Activated CD8-positive, alpha-beta T cell treated with anti-CD3 and anti-CD28 coated beads, Interleukin-2, amount 10 ng/mL, durations not matched to agents 7 days and 5 days (primary cell): Measurements from ENCODE around the gene CTNND2. TPM values are rescaled to one million over a fixed set of nuclear protein-coding genes. Genes with fewer than 3 reads are reported as not detected.

ENCODE experiments used
- ATAC-seq: fragments of 150-1000 bp; cut with Tn5 transposase; one replicate; pipeline ENCODE4 v1.10.0; 2021; ENCODE audit warnings: moderate library complexity
- CTCF ChIA-PET: fragments of 350-600 bp; sonication (Branson Sonifier 250); formaldehyde crosslinking; loops from one replicate; lab custom pipeline; 2021; ENCODE audit warnings: antibody characterized with exemption; lab: Charles Lee
- POLR2A ChIA-PET: fragments of 350-600 bp; sonication (Branson Sonifier 250); formaldehyde crosslinking; loops from one replicate; lab custom pipeline; 2021; ENCODE audit warnings: antibody characterized with exemption; lab: Charles Lee
- DNase-seq: peaks from one replicate; pipeline ENCODE4 v3.0.0-alpha.2; 2020
- H3K27ac Mint-ChIP-seq: one replicate; pipeline ENCODE4 v1.8.0; 2021; ENCODE audit warnings: mild to moderate bottlenecking, mixed read lengths
- H3K27me3 Mint-ChIP-seq: one replicate; pipeline ENCODE4 v1.8.0; 2021; ENCODE audit warnings: low read depth, mixed read lengths
- H3K36me3 Mint-ChIP-seq: one replicate; pipeline ENCODE4 v1.8.0; 2021; ENCODE audit warnings: low read depth, mixed read lengths
- H3K4me1 Mint-ChIP-seq: one replicate; pipeline ENCODE4 v1.8.0; 2021; ENCODE audit warnings: low read depth, mixed read lengths
- H3K4me3 Mint-ChIP-seq: one replicate; pipeline ENCODE4 v1.8.0; 2021; ENCODE audit warnings: mild to moderate bottlenecking, mixed read lengths
- H3K9me3 Mint-ChIP-seq: one replicate; pipeline ENCODE4 v1.8.0; 2022; ENCODE audit warnings: mixed read lengths; ENCODE audit not compliant: insufficient read depth
- total RNA-seq, 2 experiments: library from RNA; stranded (reverse); gene quantifications; one replicate each; pipeline ENCODE4 v1.2.3, GENCODE V29; 2021

CTNND2 gene
- total RNA-seq, 2 experiments from 2014 or later = not detected

DNA sequence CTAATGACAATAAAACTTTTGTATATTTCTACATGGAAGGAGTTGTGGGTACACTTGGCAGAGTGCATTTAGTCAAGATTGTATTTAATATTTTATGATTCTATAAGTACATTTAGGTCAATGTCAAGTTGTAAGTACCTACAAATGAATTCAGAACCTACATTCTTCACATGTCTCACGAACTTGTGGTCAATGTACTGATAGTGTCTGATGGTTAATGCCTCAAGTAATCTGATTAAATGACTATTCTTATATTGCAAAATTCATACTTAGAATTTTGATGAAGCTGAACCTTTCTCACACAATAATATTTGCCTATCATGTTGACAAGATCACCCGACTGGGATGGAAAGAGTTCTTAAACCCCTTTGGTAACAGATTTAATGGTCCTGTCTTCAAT lies 444.5 kb downstream of the CTNND2 start:
- Mint-ChIP-seq H3K27ac (no peak overlapping the region), H3K9me3 (no peaks in the 10 kb centered on the region), H3K4me1 (no peaks in the 10 kb centered on the region), H3K27me3 (no peaks in the 10 kb centered on the region), H3K4me3 (no peak overlapping the region), H3K36me3 (no peaks in the 10 kb centered on the region)
- no peak for DNase-seq
- no peak for ATAC-seq
- POLR2A ChIA-PET = no interaction called here
- CTCF ChIA-PET = no interaction called here

DNA sequence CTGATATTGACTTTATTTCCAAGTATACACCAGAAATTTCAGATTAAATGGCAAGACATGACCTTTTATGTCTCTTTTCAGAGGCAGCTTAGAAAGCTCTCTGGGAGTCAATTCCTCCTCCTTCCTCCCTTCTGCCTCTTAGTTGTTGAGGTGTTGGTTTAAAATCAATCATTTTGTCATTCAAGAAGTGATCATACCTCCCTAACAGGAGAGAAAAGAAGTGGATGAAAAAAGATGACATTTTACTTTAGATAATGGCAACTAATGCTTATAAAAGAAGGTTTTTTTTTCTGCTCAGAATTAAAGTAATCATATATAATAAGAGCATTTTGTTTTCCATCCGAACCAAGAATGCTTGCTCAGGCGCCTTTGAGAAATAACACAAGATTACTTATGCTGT lies 448.7 kb downstream of the CTNND2 start:
- CTCF ChIA-PET = no interaction called here
- H3K4me3 Mint-ChIP-seq = no peak overlapping the region

DNA sequence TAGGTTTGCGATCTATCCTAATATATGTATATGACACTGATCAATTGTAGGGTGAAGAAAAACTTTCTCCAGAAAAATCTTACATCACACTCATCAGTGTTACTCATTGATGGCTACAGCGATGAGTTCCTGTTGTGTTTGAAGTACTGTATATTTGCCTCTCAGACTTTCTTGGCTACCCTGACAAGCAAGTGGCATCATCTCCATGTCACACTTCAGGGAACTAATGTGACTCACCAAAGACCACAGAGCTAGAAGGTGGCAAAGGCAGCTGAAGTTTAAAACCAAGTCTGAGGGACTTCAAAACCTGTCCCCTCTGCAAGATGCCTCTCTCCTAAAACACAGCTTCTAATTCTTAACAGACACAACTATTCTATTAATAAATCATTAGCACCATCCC lies 451.4 kb downstream of the CTNND2 start:
- no peak for DNase-seq
- no peak for ATAC-seq
- no peaks in the 10 kb centered on the region for H3K9me3 Mint-ChIP-seq
- no peak overlapping the region for H3K27ac Mint-ChIP-seq
- no peak overlapping the region for H3K4me3 Mint-ChIP-seq
- POLR2A ChIA-PET = no interaction called here
- H3K4me1 Mint-ChIP-seq = no peaks in the 10 kb centered on the region
- CTCF ChIA-PET = no interaction called here
- H3K27me3 Mint-ChIP-seq = no peaks in the 10 kb centered on the region
- H3K36me3 Mint-ChIP-seq = no peaks in the 10 kb centered on the region

More for the DNA sequence above, 448.7 kb downstream of the CTNND2 start:
- H3K36me3 Mint-ChIP-seq = no peaks in the 10 kb centered on the region
- H3K27ac Mint-ChIP-seq = no peak overlapping the region
- POLR2A ChIA-PET = no interaction called here
- ATAC-seq (no peak), DNase-seq (no peak)
- H3K4me1 Mint-ChIP-seq = no peaks in the 10 kb centered on the region
- no peaks in the 10 kb centered on the region for H3K9me3 Mint-ChIP-seq
- no peaks in the 10 kb centered on the region for H3K27me3 Mint-ChIP-seq

DNA sequence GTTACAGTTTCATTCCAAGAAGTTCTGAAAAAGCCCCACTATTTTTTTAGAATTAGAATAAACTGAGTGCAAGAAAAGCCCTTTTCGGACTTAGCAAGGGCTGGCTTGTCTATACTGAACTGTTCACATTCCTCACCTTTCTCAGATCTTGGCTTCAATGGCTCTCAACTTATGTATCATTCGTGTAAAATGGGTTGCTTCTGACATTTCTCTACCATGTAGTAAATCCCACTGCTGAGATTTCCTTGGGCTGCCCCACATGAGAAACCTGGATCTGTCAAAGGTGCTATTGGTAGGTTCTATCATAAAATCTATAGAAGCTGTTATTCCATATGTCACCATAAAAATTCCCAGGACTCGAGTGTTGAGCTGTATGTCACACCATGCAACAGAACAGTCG lies 454.3 kb downstream of the CTNND2 start:
- Mint-ChIP-seq H3K27ac (no peak overlapping the region), H3K4me3 (no peak overlapping the region), H3K4me1 (no peaks in the 10 kb centered on the region), H3K9me3 (no peaks in the 10 kb centered on the region), H3K36me3 (no peaks in the 10 kb centered on the region), H3K27me3 (no peaks in the 10 kb centered on the region)
- CTCF ChIA-PET = no interaction called here
- ATAC-seq (no peak), DNase-seq (no peak)
- POLR2A ChIA-PET = no interaction called here

DNA sequence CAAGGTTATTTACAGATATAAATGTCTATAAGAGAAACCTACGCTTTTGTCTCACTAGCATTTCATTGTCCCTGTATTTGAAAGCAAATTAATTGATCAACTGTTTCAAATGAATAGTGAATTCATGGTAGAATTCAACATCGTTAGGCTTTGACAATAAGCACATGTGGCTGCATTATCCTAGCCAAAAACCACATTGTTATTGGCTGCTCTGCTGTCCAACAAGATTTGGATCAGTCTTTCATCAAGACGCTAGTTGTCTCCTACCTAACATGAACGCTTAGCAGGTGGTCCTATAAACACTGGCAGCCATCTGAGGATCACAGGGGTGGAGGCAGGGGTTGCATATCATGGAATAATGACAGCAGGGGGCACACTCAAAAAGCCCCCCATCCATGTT lies 455.0 kb downstream of the CTNND2 start:
- Mint-ChIP-seq H3K36me3 (no peaks in the 10 kb centered on the region), H3K4me3 (no peak overlapping the region), H3K4me1 (no peaks in the 10 kb centered on the region), H3K9me3 (no peaks in the 10 kb centered on the region), H3K27me3 (no peaks in the 10 kb centered on the region), H3K27ac (no peak overlapping the region)
- DNase-seq = no peak
- CTCF ChIA-PET = no interaction called here
- ATAC-seq = no peak
- POLR2A ChIA-PET = no interaction called here

DNA sequence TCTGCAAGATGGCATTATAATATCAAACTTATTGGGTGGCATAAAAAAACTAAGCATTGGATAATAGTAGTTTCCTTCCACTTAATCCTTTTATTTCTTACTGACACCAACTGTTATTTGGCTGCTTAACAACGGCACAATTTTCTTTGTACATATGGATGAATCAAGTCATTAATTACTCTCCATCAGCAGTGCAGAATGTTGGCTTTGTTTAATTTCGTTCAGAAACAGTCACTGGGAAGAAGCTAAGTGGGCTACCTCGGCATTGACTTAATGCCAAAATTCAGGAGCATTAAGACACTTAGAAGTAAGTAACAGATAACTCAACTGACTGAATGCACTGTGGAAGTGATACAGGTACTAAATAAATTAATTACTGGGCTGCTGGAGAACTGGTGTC lies 460.4 kb downstream of the CTNND2 start:
- no peaks in the 10 kb centered on the region for H3K36me3 Mint-ChIP-seq
- DNase-seq = no peak
- H3K9me3 Mint-ChIP-seq = no peaks in the 10 kb centered on the region
- ChIA-PET POLR2A (interaction anchor here (0.7 kb wide), 1 partner anchor 940 kb away, joined by 3 read pairs; no protein-coding TSS in a partner anchor), CTCF (no interaction called here)
- H3K4me1 Mint-ChIP-seq = no peaks in the 10 kb centered on the region
- no peaks in the 10 kb centered on the region for H3K27me3 Mint-ChIP-seq
- no peak overlapping the region for H3K27ac Mint-ChIP-seq
- no peak overlapping the region for H3K4me3 Mint-ChIP-seq
- ATAC-seq = no peak

DNA sequence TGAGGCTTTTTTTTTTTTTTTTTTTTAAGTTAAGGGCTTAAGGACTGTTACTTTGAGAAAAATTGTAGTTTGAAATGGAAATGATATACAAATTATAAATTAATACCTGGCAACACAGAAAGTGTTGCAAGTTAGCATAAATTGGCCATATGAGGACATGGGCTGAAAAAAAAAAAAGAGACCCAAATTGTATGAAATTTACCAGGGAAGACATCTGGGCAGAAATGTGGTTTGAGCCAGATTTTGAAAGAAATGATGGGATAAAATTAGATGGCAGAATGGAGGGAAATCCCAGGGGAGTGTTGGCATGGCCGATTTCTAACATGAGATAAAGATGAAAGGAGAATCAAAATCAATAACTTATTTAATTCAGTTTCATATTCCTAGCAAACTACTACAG lies 472.1 kb downstream of the CTNND2 start:
- no peak for ATAC-seq
- no peaks in the 10 kb centered on the region for H3K27me3 Mint-ChIP-seq
- DNase-seq = no peak
- no peak overlapping the region for H3K27ac Mint-ChIP-seq
- H3K4me1 Mint-ChIP-seq = no peaks in the 10 kb centered on the region
- ChIA-PET CTCF (no interaction called here), POLR2A (no interaction called here)
- H3K9me3 Mint-ChIP-seq = no peaks in the 10 kb centered on the region
- no peak overlapping the region for H3K4me3 Mint-ChIP-seq
- H3K36me3 Mint-ChIP-seq = no peaks in the 10 kb centered on the region

DNA sequence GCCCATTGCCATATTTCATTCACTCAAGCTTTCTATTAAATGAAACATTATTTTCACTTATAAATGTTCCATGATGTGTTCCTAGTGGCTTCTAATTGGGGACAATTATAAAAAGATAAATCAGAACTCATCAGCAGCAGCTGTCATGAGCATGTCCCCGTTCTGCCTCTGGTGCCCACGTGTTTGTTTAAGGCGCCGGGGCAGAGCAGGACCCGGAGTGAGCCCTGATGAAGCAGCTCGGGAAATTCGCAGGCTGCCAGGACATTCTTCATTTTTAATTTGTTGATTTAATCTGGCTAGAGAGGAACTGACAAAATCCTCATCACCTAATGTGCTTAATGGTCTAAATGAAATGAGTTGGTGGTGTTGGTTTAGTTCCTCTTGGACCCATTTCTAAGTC lies 475.0 kb downstream of the CTNND2 start:
- Mint-ChIP-seq H3K9me3 (no peaks in the 10 kb centered on the region), H3K27ac (no peak overlapping the region), H3K4me3 (no peak overlapping the region), H3K27me3 (no peaks in the 10 kb centered on the region), H3K36me3 (no peaks in the 10 kb centered on the region), H3K4me1 (no peaks in the 10 kb centered on the region)
- ChIA-PET CTCF (no interaction called here), POLR2A (no interaction called here)
- DNase-seq (no peak), ATAC-seq (no peak)

DNA sequence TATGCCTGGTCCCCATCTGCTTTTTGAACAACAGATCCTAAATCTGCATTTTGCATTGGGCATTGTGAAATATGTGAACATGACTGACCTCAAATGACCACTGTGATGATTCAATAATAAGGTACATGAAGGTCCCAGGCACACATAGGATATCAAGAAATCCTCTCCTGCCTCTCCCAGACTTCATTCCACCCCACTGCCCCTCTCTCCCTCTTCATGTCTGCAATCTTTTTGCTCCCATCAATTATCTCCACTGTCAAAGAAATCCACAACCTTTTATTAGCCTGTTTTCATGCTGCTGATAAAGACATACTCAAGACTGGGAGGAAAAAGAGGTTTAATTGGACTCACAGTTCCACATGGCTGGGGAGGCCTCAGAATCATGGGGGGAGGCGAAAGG lies 476.7 kb downstream of the CTNND2 start:
- Mint-ChIP-seq H3K4me1 (no peaks in the 10 kb centered on the region), H3K9me3 (no peaks in the 10 kb centered on the region), H3K36me3 (no peaks in the 10 kb centered on the region), H3K27me3 (no peaks in the 10 kb centered on the region), H3K27ac (no peak overlapping the region), H3K4me3 (no peak overlapping the region)
- no peak for DNase-seq
- no peak for ATAC-seq
- ChIA-PET CTCF (no interaction called here), POLR2A (no interaction called here)

DNA sequence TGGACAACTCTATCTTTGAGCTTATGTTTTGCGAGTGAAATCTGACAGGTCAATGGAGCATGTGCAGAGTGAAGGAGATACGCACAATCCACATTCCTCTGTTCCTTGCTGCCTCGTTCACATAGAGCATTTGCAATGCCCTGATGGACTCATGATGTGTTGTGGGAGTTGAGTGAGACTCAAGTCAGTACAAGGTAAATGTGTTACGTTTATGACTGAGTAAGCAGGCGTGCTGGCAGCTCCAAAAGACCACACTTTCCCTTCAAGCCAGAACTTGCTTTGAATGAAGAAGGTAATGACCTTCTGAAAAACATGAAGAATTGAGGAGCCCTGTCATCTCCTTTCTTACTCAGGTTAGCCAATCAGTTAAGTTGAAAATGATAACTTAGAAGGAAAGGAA lies 477.8 kb downstream of the CTNND2 start:
- Mint-ChIP-seq H3K27ac (no peak overlapping the region), H3K9me3 (peaks cover 1% of the 10 kb centered on the region), H3K27me3 (no peaks in the 10 kb centered on the region), H3K4me1 (no peaks in the 10 kb centered on the region), H3K36me3 (no peaks in the 10 kb centered on the region), H3K4me3 (no peak overlapping the region)
- ATAC-seq = no peak
- DNase-seq = no peak
- ChIA-PET CTCF (no interaction called here), POLR2A (no interaction called here)

DNA sequence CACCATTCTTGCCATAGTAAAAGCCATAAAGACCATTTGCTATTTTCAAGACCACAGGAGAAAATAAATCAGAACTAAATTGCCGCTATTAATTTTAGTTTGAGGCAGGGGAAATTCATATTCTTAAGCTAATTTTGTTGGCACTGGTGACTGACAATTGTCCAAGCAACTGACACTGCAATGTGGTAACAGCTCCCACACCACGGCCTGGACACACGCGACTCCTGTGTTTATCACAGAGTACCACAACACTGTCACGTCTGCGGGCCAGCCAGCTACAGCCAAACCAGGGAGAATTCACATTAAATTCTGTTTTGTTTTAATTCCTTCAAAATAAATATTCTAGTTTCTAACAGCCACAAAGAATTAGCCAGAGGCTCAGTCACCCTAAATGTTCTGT lies 481.9 kb downstream of the CTNND2 start:
- no peak for ATAC-seq
- no peak for DNase-seq
- ChIA-PET POLR2A (no interaction called here), CTCF (no interaction called here)
- no peak overlapping the region for H3K4me3 Mint-ChIP-seq
- peaks cover 6% of the 10 kb centered on the region for H3K9me3 Mint-ChIP-seq
- H3K27me3 Mint-ChIP-seq = no peaks in the 10 kb centered on the region
- no peaks in the 10 kb centered on the region for H3K36me3 Mint-ChIP-seq
- H3K4me1 Mint-ChIP-seq = no peaks in the 10 kb centered on the region
- H3K27ac Mint-ChIP-seq = no peak overlapping the region

DNA sequence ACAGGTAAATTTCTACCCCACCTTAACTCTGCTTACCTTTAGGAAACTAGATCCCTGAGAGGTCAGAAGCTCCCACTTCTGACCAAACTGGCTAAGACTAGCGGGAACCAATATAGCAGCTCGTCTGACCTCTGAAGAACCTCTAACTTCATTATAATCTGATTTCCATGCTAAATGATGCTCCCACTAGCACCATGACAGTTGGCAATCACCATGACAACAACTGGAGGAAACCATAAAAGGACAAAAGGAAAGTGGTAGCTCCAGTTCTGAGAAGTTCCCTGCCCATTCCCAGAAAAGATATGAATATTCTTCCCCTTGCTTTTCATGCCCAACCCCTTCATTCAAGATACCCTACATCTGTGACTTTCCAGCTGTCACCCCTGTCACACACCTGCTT lies 483.3 kb downstream of the CTNND2 start:
- Mint-ChIP-seq H3K36me3 (no peaks in the 10 kb centered on the region), H3K27ac (no peak overlapping the region), H3K4me1 (no peaks in the 10 kb centered on the region), H3K9me3 (peaks cover 8% of the 10 kb centered on the region), H3K4me3 (no peak overlapping the region), H3K27me3 (no peaks in the 10 kb centered on the region)
- POLR2A ChIA-PET = no interaction called here
- CTCF ChIA-PET = no interaction called here
- DNase-seq (no peak), ATAC-seq (no peak)

DNA sequence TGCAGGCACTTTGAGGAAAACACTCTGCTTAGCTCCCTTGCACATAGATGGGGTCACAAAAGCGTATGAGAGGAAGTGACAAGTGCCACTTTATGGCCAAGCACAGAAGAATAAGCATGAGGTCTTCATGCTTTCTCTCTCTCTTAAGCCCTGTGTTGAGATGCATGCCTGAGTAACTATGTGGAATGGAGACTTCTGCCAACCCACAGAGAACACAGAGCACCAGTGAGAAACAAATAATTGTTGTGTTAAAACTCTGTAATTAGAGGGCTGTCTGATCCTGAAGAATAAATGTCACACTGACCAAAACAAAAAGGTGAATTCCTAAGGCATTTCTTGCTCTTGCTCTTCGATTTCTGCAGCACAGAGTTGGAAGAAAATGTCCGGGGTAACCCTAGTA lies 488.5 kb downstream of the CTNND2 start:
- no peak for ATAC-seq
- Mint-ChIP-seq H3K9me3 (peaks cover 4% of the 10 kb centered on the region), H3K27ac (no peak overlapping the region), H3K4me3 (no peak overlapping the region), H3K36me3 (no peaks in the 10 kb centered on the region), H3K27me3 (no peaks in the 10 kb centered on the region), H3K4me1 (no peaks in the 10 kb centered on the region)
- no peak for DNase-seq
- POLR2A ChIA-PET = no interaction called here
- CTCF ChIA-PET = no interaction called here
